NT2/D1 (cell line): Measurements from ENCODE around the gene ZNF138.
A peak's percentile ranks its signal among the peaks of the same experiment; 100 is the strongest.

Experiments
- DNase-seq: peaks from one replicate; pipeline ENCODE4 v3.0.0-alpha.2; 2011; ENCODE audit warnings: low read depth, low spot score
- H3K27me3 ChIP-seq: 2 replicates; pipeline ENCODE4 v1.6.0; 2011; ENCODE audit warnings: mild to moderate bottlenecking; ENCODE audit not compliant: insufficient read length, insufficient read depth
- H3K36me3 ChIP-seq: 2 replicates; pipeline ENCODE4 v1.6.1; 2011; ENCODE audit warnings: mild to moderate bottlenecking, low read length, mixed read lengths; ENCODE audit not compliant: insufficient read depth, insufficient read length
- H3K4me1 ChIP-seq: 2 replicates; pipeline ENCODE4 v1.5.1; 2011; ENCODE audit not compliant: insufficient read depth, insufficient read length
- H3K4me3 ChIP-seq: 2 replicates; pipeline ENCODE4 v1.5.1; 2011; ENCODE audit warnings: low read depth; ENCODE audit not compliant: insufficient read length
- H3K9ac ChIP-seq: 2 replicates; pipeline ENCODE4 v1.6.0; 2011; ENCODE audit warnings: low read depth; ENCODE audit not compliant: insufficient read length
- H3K9me3 ChIP-seq: 2 replicates; pipeline ENCODE4 v1.5.1; 2011; ENCODE audit warnings: mild to moderate bottlenecking, low read length; ENCODE audit not compliant: insufficient read depth
- SUZ12 ChIP-seq: IDR thresholded peaks from 2 replicates; pipeline ENCODE4 v1.6.1; 2011; ENCODE audit not compliant: insufficient read length, insufficient read depth; ENCODE audit errors: extremely low read depth
- YY1 ChIP-seq: IDR thresholded peaks from 2 replicates; pipeline ENCODE4 v1.6.1; 2011; ENCODE audit not compliant: insufficient read length, insufficient read depth
- ZNF274 ChIP-seq: IDR thresholded peaks from 2 replicates; pipeline ENCODE4 v1.6.1; 2011; ENCODE audit warnings: mild to moderate bottlenecking, low read depth, low read length

The ZNF138 gene

DNA sequence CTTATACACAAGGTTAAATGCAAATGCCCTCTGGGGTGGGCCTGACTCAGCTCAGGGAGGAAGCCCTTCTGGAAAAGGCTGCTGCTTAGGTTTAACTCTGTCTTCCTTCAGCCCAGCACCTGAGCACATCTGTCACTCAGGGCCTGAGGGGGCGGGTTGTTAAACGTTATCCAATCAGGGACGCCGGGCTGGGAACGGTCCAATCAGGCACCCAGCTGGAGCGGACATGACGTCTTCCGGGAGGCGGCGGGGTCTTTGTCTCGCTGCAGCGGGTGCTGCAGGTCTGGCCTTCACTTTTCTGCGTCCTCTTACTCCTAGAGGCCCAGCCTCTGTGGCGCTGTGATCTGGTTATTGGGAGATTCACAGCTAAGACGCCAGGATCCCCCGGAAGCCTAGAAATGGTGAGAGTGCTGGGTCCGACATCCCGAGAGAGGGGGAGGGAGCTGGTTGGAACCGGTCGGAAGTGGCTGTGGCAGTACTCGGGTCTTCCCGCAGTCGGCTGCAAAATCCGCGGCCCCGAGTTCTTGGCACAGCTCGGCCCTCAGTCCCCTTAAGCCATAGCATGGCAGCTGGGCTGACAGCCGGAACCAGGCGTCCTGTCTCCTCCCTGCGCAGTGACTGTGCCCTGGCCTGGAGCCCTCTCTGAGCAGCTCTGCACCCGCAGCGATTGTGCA lies at the start of gene ZNF138:
TSS of gene ZNF138 (plus strand) at position 258 of the 674 bp plus-strand sequence. CDS start at position 399, 141 bp downstream.
- TF ChIP-seq YY1 (no peak), SUZ12 (no peak), ZNF274 (no peak)
- no peaks in the 10 kb centered on the region for H3K27me3 ChIP-seq
- H3K4me1 ChIP-seq, result no peaks in the 10 kb centered on the region
- H3K9me3 ChIP-seq, result no peaks in the 10 kb centered on the region
- DNase-seq, result peak; percentile 99
- H3K36me3 ChIP-seq, result peaks cover 33% of the 10 kb centered on the region
- peak within 1 kb of the TSS; percentile 89 for H3K4me3 ChIP-seq
- H3K9ac ChIP-seq, result peak within 1 kb of the TSS; percentile 92

DNA sequence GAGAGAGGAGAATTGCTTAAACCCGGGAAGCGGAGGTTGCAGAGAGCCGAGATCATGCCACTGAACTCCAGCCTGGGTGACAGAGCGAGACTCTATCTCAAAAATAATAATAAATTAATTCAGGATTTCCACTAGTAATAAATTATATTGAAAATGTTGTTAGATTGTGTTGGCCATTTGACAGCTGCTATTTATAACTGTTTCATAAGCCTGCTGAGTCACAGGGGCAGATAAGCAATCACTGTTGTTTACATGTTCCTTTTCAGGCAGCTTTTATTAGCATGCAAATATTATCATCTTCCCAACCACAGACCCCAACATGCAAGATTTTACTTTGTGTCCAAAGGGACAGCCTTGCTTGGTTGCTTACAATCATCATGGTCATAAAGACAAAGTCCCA lies 49.5 kb upstream of the ZNF138 start:
- Histone ChIP-seq H3K9ac (no peak overlapping the region), H3K9me3 (peaks cover 26% of the 10 kb centered on the region), H3K4me3 (no peak overlapping the region), H3K36me3 (no peaks in the 10 kb centered on the region), H3K27me3 (no peaks in the 10 kb centered on the region), H3K4me1 (no peaks in the 10 kb centered on the region)
- no peak for TF ChIP-seq ZNF274
- no peak for TF ChIP-seq SUZ12
- TF ChIP-seq YY1, result no peak
- DNase-seq, result no peak

GRCh38 chr7:64747802-64748201 lies 46.4 kb upstream of the ZNF138 start:
- Histone ChIP-seq H3K4me3 (no peak overlapping the region), H3K36me3 (no peaks in the 10 kb centered on the region), H3K9me3 (peaks cover 27% of the 10 kb centered on the region), H3K9ac (no peak overlapping the region), H3K27me3 (no peaks in the 10 kb centered on the region), H3K4me1 (no peaks in the 10 kb centered on the region)
- TF ChIP-seq YY1, result no peak
- no peak for TF ChIP-seq SUZ12
- TF ChIP-seq ZNF274, result no peak
- no peak for DNase-seq

GRCh38 chr7:64753032-64753431 lies 41.2 kb upstream of the ZNF138 start:
- no peaks in the 10 kb centered on the region for H3K4me1 ChIP-seq
- TF ChIP-seq YY1 (no peak), ZNF274 (no peak), SUZ12 (no peak)
- no peak for DNase-seq
- H3K36me3 ChIP-seq, result no peaks in the 10 kb centered on the region
- no peak overlapping the region for H3K4me3 ChIP-seq
- no peaks in the 10 kb centered on the region for H3K27me3 ChIP-seq
- H3K9ac ChIP-seq, result no peak overlapping the region
- H3K9me3 ChIP-seq, result peaks cover 20% of the 10 kb centered on the region

DNA sequence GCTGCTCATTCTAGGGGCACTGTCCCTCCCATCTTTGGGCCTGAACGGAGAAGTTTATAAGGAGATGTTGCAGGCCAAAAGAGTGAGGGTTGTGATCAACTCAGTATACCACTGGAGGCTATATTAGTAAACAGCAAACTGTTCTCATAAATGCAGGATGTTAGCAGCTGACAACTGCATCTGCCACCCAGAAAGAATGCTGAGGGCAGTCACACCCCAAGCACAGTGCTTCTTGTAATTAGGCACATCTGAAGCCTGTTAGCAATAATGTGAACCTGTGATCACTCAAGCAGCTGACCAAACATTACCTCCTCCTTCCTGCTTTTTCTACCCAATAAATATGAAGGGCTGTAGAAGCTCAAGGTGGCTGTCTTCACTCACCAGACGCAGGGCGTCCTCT lies 38.4 kb upstream of the ZNF138 start:
- Histone ChIP-seq H3K27me3 (no peaks in the 10 kb centered on the region), H3K9me3 (no peaks in the 10 kb centered on the region), H3K9ac (no peak overlapping the region), H3K4me1 (no peaks in the 10 kb centered on the region), H3K36me3 (no peaks in the 10 kb centered on the region), H3K4me3 (no peak overlapping the region)
- no peak for DNase-seq
- TF ChIP-seq YY1, result no peak

GRCh38 chr7:64758151-64758550 lies 36.1 kb upstream of the ZNF138 start:
- Histone ChIP-seq H3K27me3 (no peaks in the 10 kb centered on the region), H3K36me3 (no peaks in the 10 kb centered on the region), H3K9ac (no peak overlapping the region), H3K9me3 (no peaks in the 10 kb centered on the region), H3K4me3 (no peak overlapping the region), H3K4me1 (no peaks in the 10 kb centered on the region)
- no peak for DNase-seq
- no peak for TF ChIP-seq YY1
- TF ChIP-seq ZNF274, result no peak
- TF ChIP-seq SUZ12, result no peak

DNA sequence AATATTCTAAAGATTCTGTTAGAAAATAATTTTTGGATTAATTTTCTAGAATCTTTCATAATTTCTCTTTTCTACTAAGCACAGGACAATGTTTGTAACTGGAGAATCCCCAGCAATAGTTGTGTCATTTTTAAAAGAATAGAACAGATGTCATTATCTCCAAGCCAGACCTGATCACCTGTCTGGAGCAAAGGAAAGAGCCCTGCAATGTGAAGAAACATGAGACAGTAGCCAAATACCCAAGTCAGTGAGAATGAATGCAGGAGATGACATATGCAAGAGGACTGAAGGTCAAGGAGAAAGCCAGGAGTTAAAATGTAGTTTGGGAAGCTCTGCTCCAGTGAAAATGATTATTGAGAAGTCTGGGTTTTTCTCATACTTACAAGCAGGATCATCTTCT lies 25.4 kb upstream of the ZNF138 start:
- DNase-seq, result no peak
- H3K4me1 ChIP-seq, result no peaks in the 10 kb centered on the region
- TF ChIP-seq SUZ12, result no peak
- TF ChIP-seq ZNF274, result no peak
- TF ChIP-seq YY1, result no peak
- H3K9me3 ChIP-seq, result no peaks in the 10 kb centered on the region
- no peaks in the 10 kb centered on the region for H3K27me3 ChIP-seq
- H3K4me3 ChIP-seq, result no peak overlapping the region
- no peaks in the 10 kb centered on the region for H3K36me3 ChIP-seq
- no peak overlapping the region for H3K9ac ChIP-seq
